Glutamatergic neuron (in vitro differentiated cells): ENCODE measurements around the gene CMSS1. TPM values are rescaled to one million over a fixed set of nuclear protein-coding genes. Genes with fewer than 3 reads are reported as not detected.

Experiments used
- DNase-seq: peaks from one replicate; pipeline ENCODE4 v3.0.0; 2022
- H3K27ac Mint-ChIP-seq: one replicate; pipeline ENCODE4 v1.8.0; 2020; ENCODE audit warnings: mild to moderate bottlenecking, mixed read lengths, inconsistent platforms; ENCODE audit not compliant: unreplicated experiment
- H3K27me3 Mint-ChIP-seq: one replicate; pipeline ENCODE4 v1.8.0; 2020; ENCODE audit warnings: mild to moderate bottlenecking, moderate library complexity, mixed read lengths, inconsistent platforms; ENCODE audit not compliant: unreplicated experiment
- H3K36me3 Mint-ChIP-seq: one replicate; pipeline ENCODE4 v1.8.0; 2020; ENCODE audit warnings: mild to moderate bottlenecking, mixed read lengths, inconsistent platforms; ENCODE audit not compliant: unreplicated experiment
- H3K4me1 Mint-ChIP-seq: one replicate; pipeline ENCODE4 v1.8.0; 2020; ENCODE audit warnings: mild to moderate bottlenecking, low read depth, mixed read lengths, inconsistent platforms; ENCODE audit not compliant: unreplicated experiment
- H3K4me3 Mint-ChIP-seq: one replicate; pipeline ENCODE4 v1.8.0; 2020; ENCODE audit warnings: mild to moderate bottlenecking, mixed read lengths, inconsistent platforms; ENCODE audit not compliant: unreplicated experiment
- H3K9me3 Mint-ChIP-seq: one replicate; pipeline ENCODE4 v1.8.0; 2020; ENCODE audit warnings: mild to moderate bottlenecking, moderate library complexity, mixed read lengths, inconsistent platforms; ENCODE audit not compliant: unreplicated experiment
- total RNA-seq: library from RNA; stranded (reverse); fragmentation: NEBNext Ultra II Directional; extraction: Animal tissue kit (Norgen Biotek cat#: 25700); gene quantifications from one replicate; pipeline ENCODE4 v1.2.1, GENCODE V29; 2021; ENCODE audit not compliant: unreplicated experiment
- TF ChIP-seq, protein P1 (sequence below): fragments of 200-600 bp; sonication (generic); IDR thresholded peaks from one replicate; pipeline ENCODE4 v1.5.0; 2021; ENCODE audit not compliant: partially characterized antibody, unreplicated experiment

Gene CMSS1
- total RNA-seq, 1 donor from 2014 or later = 37.8 TPM

DNA sequence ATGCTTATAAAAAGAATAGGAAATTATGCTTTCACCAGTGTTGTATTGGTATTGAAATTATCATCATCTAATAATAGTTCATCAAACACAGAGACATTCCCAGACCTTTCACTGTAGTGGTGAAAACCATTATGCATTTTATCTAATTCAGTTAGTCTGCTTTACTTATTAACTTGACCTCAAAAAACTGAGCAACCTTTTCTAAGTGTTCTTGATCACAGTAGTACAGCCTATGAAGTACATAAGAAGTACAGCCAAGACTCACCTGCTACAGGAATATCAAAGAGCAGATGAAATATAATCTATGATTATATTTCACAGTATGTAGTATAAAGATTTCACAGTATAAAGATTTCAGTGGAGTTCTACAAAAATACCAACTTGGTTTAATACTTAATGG is 221.4 kb downstream of the CMSS1 start:
- TF ChIP-seq, protein P1, sequence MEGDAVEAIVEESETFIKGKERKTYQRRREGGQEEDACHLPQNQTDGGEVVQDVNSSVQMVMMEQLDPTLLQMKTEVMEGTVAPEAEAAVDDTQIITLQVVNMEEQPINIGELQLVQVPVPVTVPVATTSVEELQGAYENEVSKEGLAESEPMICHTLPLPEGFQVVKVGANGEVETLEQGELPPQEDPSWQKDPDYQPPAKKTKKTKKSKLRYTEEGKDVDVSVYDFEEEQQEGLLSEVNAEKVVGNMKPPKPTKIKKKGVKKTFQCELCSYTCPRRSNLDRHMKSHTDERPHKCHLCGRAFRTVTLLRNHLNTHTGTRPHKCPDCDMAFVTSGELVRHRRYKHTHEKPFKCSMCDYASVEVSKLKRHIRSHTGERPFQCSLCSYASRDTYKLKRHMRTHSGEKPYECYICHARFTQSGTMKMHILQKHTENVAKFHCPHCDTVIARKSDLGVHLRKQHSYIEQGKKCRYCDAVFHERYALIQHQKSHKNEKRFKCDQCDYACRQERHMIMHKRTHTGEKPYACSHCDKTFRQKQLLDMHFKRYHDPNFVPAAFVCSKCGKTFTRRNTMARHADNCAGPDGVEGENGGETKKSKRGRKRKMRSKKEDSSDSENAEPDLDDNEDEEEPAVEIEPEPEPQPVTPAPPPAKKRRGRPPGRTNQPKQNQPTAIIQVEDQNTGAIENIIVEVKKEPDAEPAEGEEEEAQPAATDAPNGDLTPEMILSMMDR = no peak
- H3K4me1 Mint-ChIP-seq = peaks cover 11% of the 10 kb centered on the region
- no peaks in the 10 kb centered on the region for H3K36me3 Mint-ChIP-seq
- no peaks in the 10 kb centered on the region for H3K27me3 Mint-ChIP-seq
- no peak overlapping the region for H3K4me3 Mint-ChIP-seq
- H3K27ac Mint-ChIP-seq = no peak overlapping the region
- no peak for DNase-seq
- no peaks in the 10 kb centered on the region for H3K9me3 Mint-ChIP-seq

DNA sequence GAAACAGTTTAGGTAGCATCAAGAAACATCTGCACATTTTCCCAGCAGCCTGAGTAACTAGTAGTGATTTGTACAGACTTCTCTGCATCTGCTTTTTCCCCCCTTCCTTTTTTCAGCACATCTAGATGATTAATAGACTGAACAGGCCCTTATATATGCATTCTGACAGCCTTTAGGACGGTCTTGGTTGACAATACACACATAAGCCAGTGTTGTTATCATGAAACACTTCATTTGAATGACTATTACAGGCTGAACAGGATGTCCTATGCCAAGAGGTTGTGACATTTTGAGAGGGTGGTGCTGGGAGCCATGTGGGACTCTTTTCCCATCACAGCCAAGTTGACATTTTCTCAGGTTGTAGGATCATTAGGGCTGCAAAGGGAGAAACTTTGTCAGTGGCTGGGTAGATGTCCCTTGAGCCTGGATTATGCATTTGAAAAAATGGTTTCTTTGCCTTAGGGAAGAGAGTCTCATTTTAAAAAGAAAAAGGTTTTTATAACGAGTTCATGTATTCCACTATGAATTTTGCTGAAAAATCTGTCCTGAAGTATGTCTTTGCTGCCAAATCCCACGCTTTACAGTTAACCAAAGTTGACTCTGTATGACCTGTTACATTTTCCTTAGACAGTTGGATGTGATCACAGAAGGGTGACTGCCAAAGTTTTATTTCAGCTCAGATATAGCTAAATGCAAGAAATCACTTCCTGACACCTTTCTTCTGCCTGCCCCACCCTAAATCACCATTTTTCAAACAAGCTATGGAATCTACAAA is 223.0 kb downstream of the CMSS1 start:
- TF ChIP-seq, protein P1 = no peak
- DNase-seq = no peak
- Mint-ChIP-seq H3K27me3 (no peaks in the 10 kb centered on the region), H3K36me3 (no peaks in the 10 kb centered on the region), H3K9me3 (peaks cover 2% of the 10 kb centered on the region), H3K27ac (no peak overlapping the region), H3K4me3 (no peak overlapping the region), H3K4me1 (peaks cover 19% of the 10 kb centered on the region)

DNA sequence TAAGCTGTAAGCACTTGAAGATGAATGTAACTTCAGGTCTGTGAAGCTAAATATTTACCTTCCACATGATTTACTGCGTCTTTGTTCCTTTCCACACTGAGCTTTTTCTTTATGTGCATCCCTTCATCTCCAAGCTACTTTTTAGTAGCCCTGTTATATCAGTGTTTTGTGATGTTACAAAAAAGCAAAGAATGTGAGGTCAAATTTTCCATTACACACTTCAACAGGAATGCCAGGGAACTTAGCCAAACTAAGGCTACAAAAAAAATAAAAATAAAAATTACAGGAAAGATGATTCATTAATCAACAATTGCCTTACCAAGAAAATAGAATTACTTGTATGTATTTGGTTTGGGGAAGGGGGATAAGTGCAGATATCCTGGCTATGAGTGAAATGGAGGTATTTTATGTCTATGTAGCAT is 223.7 kb downstream of the CMSS1 start:
- Mint-ChIP-seq H3K4me3 (no peak overlapping the region), H3K4me1 (peaks cover 26% of the 10 kb centered on the region), H3K36me3 (no peaks in the 10 kb centered on the region), H3K27me3 (peaks cover under 1% of the 10 kb centered on the region), H3K27ac (no peak overlapping the region), H3K9me3 (peaks cover 2% of the 10 kb centered on the region)
- no peak for DNase-seq
- TF ChIP-seq, protein P1 = no peak

DNA sequence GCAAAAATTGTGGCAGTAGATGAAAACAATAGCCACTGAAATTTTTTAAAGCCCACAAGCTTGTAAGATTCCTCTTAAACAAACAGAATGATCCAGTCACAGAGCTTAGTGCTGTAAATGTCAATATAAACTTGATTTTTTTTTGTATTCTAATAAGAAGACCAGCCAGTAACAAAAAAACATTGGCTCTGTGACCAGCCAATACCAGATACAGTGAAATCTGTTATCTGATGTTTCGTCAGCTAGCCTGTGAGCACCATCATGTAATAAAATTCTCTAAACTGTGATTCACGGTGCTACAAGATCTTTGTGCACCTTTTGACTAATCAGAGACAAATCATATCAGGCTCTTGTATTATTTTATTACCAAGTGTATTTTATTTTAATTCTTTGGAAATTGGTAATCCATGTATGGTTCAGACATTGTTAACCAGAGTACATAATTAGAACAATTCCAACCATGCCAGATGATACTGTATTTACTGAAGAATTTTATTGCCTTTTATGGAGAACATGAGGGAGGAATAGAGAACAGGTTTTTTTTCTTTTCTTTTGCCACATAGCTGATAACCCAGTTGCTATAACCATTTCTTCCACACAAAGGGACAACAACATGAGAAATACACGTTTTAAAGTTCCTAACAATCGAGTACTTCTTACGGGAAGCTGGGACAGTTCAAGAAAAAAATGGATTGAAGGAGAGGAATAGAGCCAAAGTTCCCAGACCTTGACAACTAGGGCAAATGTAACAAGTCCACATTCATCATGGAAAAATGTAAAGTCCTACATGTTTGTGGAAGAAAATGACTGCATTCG is 224.7 kb downstream of the CMSS1 start:
- peaks cover 31% of the 10 kb centered on the region for H3K4me1 Mint-ChIP-seq
- no peak overlapping the region for H3K27ac Mint-ChIP-seq
- TF ChIP-seq, protein P1 = no peak
- H3K9me3 Mint-ChIP-seq = peaks cover 2% of the 10 kb centered on the region
- DNase-seq = no peak
- H3K36me3 Mint-ChIP-seq = no peaks in the 10 kb centered on the region
- H3K27me3 Mint-ChIP-seq = peaks cover 3% of the 10 kb centered on the region
- no peak overlapping the region for H3K4me3 Mint-ChIP-seq

DNA sequence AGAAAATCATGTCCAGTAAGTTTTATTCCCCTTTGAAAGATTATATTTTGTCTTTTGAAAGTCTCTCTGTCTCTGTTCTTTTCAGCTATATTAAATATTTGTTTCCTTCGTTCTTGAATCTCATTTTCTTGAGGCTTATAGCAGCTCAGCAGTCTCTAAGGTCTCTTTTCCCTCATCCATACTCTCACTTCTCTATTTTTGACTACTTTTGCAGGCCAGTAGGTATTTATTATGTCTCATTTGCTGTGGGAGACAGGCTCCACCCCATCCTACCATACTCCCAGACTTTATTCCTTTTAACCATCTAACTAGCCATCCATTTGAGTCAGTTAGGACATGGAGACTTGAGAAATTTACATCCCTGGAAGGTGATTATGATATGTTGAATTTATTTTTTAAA is 225.6 kb downstream of the CMSS1 start:
- no peaks in the 10 kb centered on the region for H3K36me3 Mint-ChIP-seq
- no peak overlapping the region for H3K27ac Mint-ChIP-seq
- H3K4me3 Mint-ChIP-seq = no peak overlapping the region
- peaks cover 38% of the 10 kb centered on the region for H3K4me1 Mint-ChIP-seq
- peaks cover 3% of the 10 kb centered on the region for H3K27me3 Mint-ChIP-seq
- TF ChIP-seq, protein P1 = no peak
- DNase-seq = no peak
- peaks cover 2% of the 10 kb centered on the region for H3K9me3 Mint-ChIP-seq
